ENCODE data around the gene GRK7.
A peak's percentile ranks its signal among the peaks of the same experiment; 100 is the strongest.
"Not testable (repeated sequence)": the region's sequence is repeated elsewhere in the genome, so short reads cannot be mapped to it uniquely, and the experiment has no call there.

Gene GRK7

GRCh38 chr3:141782386-141782932, 19.3 kb downstream of the GRK7 start:
- TF ChIP-seq CTCF (IDR thresholded peaks at IDR 0.05; ENCODE audit: low read length, missing control alignments) = peak; percentile 47

GRCh38 chr3:141783632-141784031, 20.4 kb downstream of the GRK7 start:
- TF ChIP-seq CTCF (IDR thresholded peaks at IDR 0.05; ENCODE audit: low read length, missing control alignments) = no peak
- no peak for DNase-seq (ENCODE audit: low read depth)
- no peak overlapping the region for H3K4me3 ChIP-seq (replicated peaks; ENCODE audit: low read depth, low read length)

More at GRCh38 chr3:141782386-141782932, 19.3 kb downstream of the GRK7 start:
- no peak overlapping the region for H3K4me3 ChIP-seq (replicated peaks; ENCODE audit: low read depth, low read length)
- DNase-seq (ENCODE audit: low read depth) = peak; percentile 62

- DNase-seq (ENCODE audit: low read depth) = no peak
- H3K4me3 ChIP-seq (replicated peaks; ENCODE audit: low read depth, low read length) = no peak overlapping the region
- TF ChIP-seq CTCF (IDR thresholded peaks at IDR 0.05; ENCODE audit: low read length, missing control alignments) = no peak
Measured at GRCh38 chr3:141784096-141784495, 20.9 kb downstream of the GRK7 start.

- no peak for DNase-seq (ENCODE audit: low read depth)
- no peak overlapping the region for H3K4me3 ChIP-seq (replicated peaks; ENCODE audit: low read depth, low read length)
- no peak for TF ChIP-seq CTCF (IDR thresholded peaks at IDR 0.05; ENCODE audit: low read length, missing control alignments)
Measured at GRCh38 chr3:141784531-141784930, 21.3 kb downstream of the GRK7 start.

- H3K4me3 ChIP-seq (replicated peaks; ENCODE audit: low read depth, low read length) = no peak overlapping the region
- TF ChIP-seq CTCF (IDR thresholded peaks at IDR 0.05; ENCODE audit: low read length, missing control alignments) = no peak
- no peak for DNase-seq (ENCODE audit: low read depth)
Measured at GRCh38 chr3:141788149-141788548, 24.9 kb downstream of the GRK7 start.

GRCh38 chr3:141788750-141789149, 25.5 kb downstream of the GRK7 start:
- H3K4me3 ChIP-seq (replicated peaks; ENCODE audit: low read depth, low read length); DNase-seq (ENCODE audit: low read depth): not testable (repeated sequence)

- TF ChIP-seq CTCF (IDR thresholded peaks at IDR 0.05; ENCODE audit: low read length, missing control alignments) = no peak
- H3K4me3 ChIP-seq (replicated peaks; ENCODE audit: low read depth, low read length) = no peak overlapping the region
- peak; percentile 10 for DNase-seq (ENCODE audit: low read depth)
Measured at GRCh38 chr3:141789281-141789680, 26.1 kb downstream of the GRK7 start.

Measured in fibroblast of pulmonary artery (primary cell).